Breast epithelium (tissue), 3 donors: ENCODE measurements around the gene HSPB9.

Experiments
- CTCF ChIP-seq, 3 donors: fragments of 450-650 bp; IDR thresholded peaks; one replicate each; pipeline ENCODE4 v1.5.1; 2016 to 2017; ENCODE audit warnings: antibody characterized with exemption in 3 of 3, mild to moderate bottlenecking in 3 of 3, moderate library complexity in 3 of 3
- POLR2A ChIP-seq: fragments of 450-650 bp; IDR thresholded peaks from one replicate; pipeline ENCODE4 v1.6.1; 2016; ENCODE audit warnings: antibody characterized with exemption, mild to moderate bottlenecking, moderate library complexity
- POLR2AphosphoS5 ChIP-seq, 3 donors: sonication (generic); formaldehyde crosslinking; IDR thresholded peaks; one replicate each; pipeline ENCODE4 v1.6.1; 2017; ENCODE audit warnings: antibody characterized with exemption in 3 of 3

- no peak for TF ChIP-seq POLR2A
- no peak for TF ChIP-seq CTCF (IDR thresholded peaks at IDR 0.05)
- no peak for TF ChIP-seq POLR2AphosphoS5 (IDR thresholded peaks at IDR 0.05)
These were observed 11.4 kb upstream of the HSPB9 start for GRCh38 chr17:42111265-42111636.
